GM21526 (cell line): ENCODE results near the gene KRTAP10-1.

ENCODE experiments used
- ATAC-seq: cut with Tn5 transposase; IDR thresholded peaks from one replicate; pipeline ENCODE4 v1.9.1; 2021; ENCODE audit warnings: moderate library complexity; ENCODE audit not compliant: unreplicated experiment, low FRiP score

The KRTAP10-1 gene

DNA sequence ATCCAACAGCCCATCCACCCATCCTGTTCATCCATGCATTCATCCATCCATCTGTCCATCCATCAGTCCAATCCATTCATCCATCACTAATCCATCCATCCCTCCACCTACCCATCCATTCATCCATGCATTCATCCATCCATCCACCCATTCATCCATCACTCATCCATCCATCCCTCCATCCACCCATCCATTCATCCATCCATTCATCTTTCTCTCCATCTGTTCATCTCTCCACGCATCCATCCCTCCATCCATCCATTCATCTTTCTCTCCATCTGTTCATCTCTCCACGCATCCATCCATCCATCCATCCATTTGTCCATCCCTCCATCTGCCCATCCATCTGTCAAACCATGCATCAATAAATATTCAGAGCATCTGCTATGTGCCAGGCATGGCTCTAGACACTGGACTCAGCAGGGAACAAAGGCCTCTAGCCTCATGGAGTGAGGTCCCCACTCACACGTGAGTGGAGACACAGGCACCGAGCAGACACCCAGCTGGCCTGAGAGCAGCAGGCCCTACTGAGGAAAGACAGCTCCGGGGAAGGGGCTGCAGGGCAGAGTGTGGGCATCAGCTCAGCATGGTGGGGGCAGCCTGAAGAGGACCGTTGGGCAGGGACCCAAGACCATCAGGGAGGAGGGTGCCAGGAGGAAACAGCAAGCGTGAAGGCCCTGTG is 9.6 kb downstream of the KRTAP10-1 start:
- no peak for ATAC-seq

DNA sequence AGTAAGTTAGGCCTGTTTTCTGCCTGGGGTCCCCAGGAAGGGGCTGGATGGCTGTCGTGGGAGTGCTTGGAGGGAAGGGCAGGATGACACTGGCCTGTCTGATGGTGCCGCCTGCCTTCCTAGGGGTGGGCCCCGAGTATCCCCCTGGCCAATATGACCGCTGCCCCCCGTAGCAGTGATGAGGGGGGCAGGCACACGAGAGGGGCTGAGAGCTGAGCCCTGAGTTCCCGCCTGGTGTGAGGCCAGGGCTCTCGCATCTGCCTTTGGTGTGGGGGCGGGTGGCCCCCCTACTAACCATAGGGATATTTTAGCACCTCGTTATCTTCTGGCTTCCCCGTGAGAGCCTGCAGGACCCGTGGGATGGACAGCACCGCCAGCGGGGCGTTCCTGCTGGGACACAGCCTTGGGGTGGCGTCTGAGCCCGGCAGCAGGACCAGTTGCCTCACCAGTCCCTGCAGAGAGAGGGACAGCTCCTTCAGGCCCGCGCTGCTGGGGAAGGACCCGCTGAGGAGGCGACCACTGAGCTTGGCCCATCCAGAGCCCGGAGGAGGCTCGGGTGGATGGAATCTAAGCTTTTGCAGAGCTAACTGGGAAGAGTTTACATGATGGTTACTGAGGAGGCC is 10.4 kb downstream of the KRTAP10-1 start:
- no peak for ATAC-seq

DNA sequence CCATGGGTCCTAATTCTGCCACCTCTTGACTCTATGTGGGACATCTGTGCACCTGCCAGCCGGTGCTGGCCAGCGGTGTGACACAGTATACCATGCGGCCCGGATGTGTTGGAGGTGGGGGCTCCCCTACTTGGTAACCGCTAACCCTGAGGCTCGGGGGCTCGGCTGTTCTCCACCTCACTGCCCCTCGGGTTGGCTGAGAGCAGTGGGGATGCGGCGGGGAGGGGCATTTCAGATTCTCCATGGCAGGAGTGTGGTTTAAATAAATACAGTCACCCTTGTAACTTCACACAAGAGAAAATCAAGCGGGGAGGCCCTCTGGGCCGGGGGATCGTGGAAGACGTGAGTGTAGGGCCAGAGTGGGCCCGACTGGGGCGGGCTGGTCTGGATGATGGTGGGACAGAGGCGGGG is 11.0 kb downstream of the KRTAP10-1 start:
- ATAC-seq, result no peak

DNA sequence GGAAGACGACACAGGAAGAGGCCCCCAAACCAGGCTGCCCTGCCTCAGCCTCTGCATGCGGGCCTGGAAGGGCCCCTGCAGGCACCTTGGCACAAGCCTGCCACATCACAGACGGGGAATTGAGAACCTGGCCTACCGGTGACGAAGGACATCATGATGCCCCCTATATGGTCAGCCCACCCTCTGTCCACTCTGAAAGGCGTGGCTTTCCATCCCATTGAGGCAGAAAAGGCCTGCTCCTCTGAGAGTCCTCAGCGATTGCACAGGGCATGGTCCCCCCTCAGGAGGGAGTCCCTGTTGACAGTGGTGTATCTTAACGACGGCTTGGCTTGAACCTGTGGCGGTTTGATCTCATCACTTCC is 11.4 kb downstream of the KRTAP10-1 start:
- ATAC-seq, result no peak

DNA sequence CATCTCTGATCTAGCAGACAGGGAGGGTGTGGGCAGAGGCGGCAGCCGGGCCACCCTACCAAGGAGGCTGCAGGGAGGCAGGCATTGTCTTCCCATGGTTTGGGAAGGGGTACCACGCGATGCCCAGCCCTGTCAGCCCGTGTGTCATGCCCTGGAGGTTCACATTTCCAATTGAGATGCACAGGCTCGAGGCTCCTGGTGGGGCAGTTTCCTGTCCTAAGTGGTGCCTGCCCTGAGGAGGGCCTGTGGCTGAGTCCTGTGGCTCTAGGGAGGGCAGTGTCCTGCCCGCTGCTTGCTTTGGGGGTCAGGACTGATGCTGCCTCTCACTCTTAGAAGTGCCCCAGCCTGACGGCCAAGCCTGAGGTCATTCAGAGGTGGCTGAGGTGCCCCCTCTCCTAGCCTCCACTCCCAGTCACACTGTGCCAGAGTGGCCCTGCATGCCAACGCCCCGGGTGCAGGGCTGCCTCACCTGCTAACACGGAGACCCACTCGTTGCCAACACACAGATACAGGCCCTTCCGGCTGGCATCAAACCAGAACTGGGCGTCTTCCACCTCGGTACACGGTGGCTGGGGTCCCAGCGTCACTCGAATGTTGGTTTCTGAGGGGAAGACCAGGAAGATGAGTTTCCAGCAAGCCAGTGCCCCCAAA is 11.9 kb downstream of the KRTAP10-1 start:
- no peak for ATAC-seq

DNA sequence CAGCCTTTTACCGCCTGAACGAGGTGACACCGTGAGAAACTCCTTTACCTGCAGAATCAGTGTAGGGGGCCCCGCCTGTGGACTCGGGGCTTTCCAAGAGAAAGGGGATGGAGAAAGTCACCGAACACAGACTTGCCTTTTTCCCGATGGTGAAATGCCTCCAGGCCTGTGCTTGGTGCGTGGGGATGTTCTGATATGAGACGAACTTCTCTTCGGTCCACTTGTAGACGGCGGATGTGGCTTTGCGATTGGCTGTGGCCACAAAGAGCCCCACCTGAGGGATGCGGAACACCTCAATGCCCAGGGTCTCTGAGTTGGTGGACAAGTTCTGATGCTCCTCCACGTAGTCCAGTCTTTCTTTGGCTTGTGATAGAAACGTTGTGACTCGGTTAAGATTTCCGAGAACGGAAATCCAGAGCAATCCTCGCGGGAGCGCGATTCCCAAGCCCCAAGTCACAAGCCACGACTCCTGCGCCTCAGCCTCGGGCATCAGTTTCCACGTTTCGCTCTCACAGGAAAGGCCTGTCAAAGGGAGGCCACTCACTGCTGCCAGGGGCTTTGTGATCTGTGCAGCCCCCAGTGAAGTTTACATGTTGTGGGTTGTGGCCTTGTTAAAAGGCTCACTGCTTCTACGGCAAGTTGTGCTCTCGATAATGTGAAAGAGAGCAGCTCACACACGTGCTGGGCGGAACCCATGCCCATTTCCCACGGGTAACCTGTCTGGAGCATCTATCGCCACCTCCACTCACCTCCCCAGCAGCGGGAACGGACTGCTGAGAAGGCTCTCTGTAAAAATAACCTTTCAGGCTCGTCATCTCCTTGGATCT is 12.6 kb downstream of the KRTAP10-1 start:
- no peak for ATAC-seq

DNA sequence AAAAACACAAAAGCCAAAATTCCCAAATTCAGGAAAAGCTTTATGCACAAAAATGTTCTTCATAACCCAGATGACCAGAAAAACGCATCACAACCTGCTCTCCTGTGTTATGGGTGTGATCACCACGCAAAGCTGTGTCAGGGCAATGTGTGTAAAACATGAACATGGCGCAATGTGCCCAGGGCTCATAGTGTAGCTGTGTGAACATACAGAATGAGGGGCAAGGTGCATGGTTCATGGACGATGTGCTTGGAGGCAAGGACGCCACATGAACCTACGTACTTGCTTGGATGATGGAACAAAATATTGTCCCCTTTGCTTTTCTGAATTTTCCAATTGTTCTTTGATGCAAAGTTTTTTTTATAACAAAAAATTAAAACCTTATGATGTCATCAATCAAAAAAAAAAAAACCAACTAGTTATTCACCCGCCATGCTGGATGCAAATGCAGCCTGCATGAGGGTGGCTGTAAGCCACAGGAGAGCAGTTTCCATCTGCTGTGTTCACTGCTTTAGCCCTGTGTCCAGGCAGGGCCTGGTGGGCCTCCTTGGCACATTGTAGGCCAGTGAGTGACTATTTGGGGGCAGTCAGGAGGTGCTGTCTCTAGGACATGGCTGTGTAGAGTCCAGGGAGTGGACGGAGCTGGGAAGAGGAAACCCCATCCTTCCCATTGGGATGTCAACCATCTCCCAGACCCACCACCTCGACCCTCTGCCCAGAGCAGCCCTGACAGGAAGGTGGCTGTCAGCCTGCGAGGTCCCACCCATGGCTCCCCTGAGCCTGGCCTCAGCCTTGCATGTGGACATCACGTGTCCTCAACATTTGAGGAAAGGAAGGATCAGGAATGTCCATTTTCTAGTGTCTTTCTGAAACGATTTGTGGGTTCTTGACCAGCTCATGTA is 13.6 kb downstream of the KRTAP10-1 start:
- no peak for ATAC-seq

DNA sequence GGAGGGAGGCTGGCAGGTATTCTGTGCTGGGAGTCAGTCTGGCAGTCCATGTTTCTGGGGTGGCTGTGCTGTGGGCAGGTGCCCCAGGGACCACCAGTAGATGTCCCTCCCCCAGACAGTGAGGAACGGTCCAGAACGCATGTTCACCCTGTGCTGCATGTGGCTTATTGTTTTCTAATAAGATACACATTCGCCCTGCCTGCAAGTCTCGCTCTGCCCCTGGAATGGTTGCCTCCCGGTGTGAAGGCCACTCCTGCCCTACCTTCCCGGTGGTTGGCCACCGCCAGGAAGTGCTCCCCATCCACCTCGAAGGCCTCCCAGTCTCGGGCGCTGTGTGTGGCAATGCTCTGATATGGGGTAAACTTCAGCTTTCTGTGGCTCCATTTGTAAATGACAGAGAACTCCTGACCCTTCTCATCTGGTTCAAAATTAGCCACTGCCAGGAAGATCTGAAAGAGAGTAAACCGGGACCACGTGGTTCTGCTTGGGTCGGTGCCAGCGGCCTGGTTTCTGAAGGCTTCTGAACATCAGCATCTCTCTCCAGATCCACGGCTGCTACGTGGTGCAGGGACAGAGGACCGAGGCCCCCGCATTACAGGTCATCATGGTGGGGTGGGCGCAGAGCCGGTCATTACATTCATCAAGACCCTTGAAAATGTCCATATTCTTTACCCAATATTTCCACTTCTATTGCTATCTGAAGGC is 14.5 kb downstream of the KRTAP10-1 start:
- ATAC-seq, result no peak

DNA sequence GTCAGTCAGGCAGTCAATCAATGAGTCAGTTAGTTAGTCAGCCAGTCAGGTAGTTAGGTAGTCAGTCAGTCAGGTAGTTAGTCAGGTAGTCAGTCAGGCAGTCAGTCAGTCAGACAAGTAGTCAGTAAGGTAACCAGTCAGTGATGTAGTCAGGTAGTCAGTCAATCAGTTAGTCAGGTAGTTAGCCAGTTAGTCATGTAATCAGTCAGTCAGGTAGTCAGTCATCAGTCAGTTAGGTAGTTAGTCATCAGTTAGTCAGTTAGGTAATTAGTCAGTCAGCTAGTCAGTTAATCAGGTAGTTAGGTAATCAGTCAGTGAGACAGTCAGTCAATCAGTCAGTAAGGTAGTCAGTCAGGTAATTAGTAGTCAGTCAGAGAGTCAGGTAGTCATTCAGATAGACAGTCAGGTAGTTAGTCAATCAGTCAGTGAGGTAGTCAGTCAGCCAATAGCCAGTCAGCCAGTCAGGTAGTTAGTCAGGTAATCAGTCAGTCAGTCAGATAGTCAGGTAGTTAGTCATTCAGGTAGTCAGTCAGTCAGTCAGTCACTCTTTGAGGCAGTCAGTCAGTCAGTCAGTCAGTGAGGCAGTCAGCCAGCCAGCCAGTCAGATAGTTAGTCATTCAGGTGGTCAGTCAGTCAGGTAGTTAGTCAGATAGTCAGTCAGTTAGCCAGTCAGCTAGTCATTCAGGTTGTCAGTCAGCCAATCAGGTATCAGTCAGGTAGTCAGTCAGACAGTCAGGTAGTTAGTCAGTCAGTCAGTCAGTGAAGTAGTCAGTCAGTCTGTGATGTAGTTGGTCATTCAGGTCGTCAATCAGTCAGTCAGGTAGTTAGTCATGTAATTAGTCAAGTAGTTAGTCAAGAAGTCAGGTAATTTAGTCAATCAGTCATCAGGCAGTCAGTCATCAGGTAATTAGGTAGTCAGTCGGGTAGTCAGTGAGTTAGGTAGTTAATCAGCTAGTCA is 15.3 kb downstream of the KRTAP10-1 start:
- ATAC-seq, result no peak

DNA sequence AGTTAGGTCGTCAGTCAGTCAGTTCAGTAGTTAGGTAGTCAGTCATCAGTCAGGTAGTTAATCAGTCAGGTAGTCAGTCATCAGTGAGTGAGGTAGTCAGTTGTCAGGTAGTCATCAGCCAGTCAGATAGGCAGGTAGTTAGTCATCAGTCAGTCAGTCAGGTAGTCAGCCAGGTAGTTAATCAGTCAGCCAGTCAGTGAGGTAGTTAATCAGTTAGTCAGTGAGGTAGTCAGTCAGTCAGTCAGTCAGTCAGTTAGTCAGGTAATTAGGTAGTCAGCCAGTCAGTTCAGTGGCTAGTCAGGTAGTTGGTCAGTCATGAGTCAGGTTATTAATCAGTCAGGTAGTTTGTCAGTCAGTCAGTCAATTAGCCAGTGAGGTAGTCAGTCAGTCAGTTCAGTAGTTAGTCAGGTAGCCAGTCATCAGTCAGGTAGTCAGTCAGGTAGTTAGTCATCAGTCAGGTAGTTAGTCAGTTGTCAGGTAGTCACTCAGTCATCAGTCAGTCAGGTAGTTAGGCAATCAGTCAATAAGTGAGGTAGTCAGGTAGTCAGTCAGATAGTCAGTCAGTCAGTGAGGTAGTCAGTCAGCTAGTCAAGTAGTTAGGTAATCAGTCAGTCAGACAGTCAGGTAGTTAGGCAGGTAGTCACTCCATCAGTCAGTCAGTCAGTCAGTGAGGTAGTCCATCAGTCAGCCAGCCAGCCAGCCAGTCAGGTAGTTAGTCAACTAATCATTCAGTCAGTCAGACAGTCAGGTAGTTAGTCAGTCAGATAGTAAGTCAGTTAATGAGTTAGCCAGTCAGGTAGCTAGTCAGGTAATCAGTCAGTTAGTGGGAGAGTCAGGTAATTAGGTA is 16.2 kb downstream of the KRTAP10-1 start:
- no peak for ATAC-seq

DNA sequence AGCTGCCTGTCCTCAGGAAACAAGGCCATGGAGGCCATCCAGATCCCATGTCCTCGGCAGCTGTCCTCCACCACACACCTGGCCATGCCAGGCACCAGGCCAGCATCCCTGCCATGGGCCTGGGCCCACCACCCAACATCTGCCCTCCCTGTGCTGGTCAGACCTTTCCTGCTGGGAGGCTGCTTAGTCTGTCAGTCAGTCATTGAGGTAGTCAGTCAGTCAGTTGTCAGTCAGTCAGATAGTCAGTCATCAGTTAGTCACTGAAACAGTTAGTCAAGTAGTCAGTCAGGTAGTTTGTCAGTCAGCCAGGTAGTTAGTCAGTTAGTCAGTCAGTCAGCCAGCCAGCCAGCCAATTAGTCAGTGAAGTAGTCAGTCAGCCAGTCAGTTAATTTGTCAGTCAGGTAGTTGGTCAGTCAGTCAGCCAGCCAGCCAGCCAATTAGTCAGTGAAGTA is 17.2 kb downstream of the KRTAP10-1 start:
- ATAC-seq, result no peak

DNA sequence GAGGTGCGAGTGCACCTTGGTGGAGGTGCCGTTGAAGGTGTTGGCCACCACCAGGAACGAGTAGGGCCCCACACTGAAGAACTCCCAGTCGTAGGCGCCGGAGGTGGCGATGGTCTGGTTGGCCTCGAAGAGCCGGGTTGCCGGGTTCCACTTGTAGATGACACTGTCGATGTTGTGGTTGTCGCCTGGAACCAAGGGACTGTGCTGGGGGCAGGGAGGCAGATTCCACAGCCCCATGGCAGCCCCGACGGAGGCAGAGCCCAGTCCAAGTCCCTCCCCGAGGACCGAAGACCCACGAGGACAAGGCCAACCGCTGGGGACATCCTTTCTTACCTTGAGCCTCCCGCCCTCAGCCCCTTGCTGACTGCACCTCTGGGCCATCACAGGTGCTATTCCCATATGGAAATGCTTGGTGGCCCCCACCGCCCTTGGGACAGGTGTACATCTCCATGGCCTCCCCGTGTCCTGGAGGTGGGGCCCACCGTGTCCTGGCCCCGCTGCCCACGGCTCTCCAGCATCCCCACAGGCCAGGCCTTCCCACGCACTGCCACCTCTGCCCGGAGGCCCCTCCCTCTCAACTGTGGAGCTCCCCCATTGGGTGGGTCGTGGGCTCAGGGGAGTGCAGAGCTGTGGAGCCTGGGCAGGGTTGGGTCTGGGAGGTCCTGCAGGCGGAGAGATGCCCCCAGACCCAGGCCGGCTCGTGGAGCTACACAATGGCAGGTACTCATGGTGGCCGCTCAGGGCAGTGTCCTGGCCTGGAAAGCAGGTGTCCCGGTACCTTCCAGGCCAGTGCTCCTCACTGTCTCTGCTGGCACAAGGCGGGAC is 17.9 kb downstream of the KRTAP10-1 start:
- ATAC-seq, result no peak

DNA sequence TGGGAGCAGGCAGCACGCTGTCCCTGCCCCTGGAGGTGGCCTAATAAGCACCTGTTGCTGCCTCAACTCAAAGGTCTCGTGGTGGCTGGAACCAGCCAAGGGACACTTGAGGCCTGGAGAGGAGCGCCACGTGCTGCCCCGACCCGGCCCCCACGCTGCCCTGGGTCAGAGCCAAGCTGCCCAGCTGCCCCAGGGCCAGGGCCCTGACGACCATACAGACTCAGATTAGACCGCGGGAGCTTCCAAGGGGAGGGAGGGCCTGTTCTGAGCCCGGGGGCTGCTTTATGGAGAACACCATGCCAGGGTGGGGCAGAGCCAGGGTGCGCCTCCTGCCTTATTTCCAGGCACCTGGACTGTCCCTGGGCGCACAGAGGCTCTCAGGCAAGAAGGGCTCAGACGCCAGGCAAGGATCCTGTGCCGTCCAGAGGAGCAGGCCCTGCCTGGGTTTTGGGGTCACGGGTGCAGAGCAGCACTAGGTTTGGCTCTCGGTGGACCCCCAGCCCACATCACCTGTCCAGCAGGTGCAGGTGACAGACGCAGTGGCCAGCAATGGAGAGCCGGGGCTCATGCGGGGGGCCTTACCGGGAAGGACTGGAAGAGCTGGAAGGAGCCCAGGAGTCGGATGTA is 18.6 kb downstream of the KRTAP10-1 start:
- ATAC-seq, result no peak

DNA sequence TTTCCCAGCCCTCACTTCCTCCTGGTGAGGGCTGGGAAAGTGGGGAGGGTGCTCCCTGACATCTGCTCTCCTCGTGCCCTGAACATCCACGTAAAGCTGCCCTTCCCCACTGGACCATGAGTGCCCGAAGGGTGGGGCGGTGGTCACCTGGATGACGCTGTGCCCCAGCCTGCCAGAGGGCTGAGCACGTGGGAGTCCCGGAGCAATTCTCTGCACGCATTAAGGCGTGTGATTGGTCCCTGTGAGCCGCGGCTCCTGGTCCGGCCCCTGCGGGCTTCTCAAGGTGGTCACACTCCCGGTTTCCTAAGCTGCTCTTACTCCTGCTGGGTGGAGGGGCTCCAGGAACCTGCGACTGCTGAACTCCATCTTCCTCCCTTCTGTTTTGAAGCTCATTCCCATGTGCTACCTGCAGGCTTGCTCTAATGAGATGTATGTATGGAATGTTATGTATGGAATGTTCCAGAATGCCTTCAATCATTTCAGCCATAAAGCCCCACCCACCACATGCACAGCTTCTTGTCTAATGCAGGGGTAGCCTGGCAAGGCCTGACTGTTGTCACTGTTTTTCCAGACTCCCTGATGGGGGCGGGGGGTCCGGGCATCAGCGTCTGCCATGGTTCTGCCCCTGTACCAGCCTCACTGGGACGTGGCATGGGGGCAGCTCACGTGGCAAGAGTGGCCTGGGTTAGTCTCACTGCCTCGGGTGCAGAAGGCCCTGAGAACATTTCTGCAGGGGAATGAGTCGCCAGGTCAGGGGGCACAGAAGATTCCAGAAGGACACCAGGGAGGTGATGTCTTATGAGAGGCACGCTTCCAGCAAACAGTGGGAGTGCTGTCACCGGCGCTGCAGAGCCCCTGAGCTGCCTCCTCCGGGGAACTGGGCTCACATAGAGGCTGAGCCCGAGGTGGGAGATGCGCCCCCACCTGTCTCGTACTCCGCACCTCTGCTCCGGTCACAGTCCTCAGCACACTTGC is 19.4 kb downstream of the KRTAP10-1 start:
- ATAC-seq, result no peak
